AG04450 (cell line): ENCODE results near the gene KLKB1. TPM values are rescaled to one million over a fixed set of nuclear protein-coding genes. Genes with fewer than 3 reads are reported as not detected.

Experiments used
- CTCF ChIA-PET: fragments of 300-600, 350-600 bp; formaldehyde crosslinking; extraction: SDS; loops from one replicate; lab custom pipeline; 2022; ENCODE audit warnings: antibody characterized with exemption, inconsistent platforms; lab: Charles Lee
- POLR2A ChIA-PET: fragments of 350-600 bp; formaldehyde crosslinking; extraction: SDS; loops from one replicate; lab custom pipeline; 2021; ENCODE audit warnings: antibody characterized with exemption, inconsistent platforms; lab: Yijun Ruan, JAX
- DNase-seq: peaks from one replicate; pipeline ENCODE4 v3.0.0-alpha.2; 2011; ENCODE audit warnings: low read depth, low spot score
- H3K27ac ChIP-seq: one replicate; pipeline ENCODE4 v1.5.1; 2012; ENCODE audit warnings: low read depth, low read length, control low read depth
- H3K27me3 ChIP-seq: one replicate; pipeline ENCODE4 v1.6.0; 2012; ENCODE audit warnings: low read length; ENCODE audit not compliant: control insufficient read depth, insufficient read depth
- H3K4me3 ChIP-seq: 2 replicates; pipeline ENCODE4 v1.5.1; 2011; ENCODE audit warnings: mild to moderate bottlenecking, low read depth, low read length, control low read depth
- H3K9me3 ChIP-seq: 2 replicates; pipeline ENCODE4 v1.5.1; 2012; ENCODE audit warnings: low read length; ENCODE audit not compliant: control insufficient read depth, insufficient read depth
- CTCF ChIP-seq: IDR thresholded peaks from 2 replicates; pipeline ENCODE4 v1.5.1; 2011; ENCODE audit warnings: low read depth, low read length, control low read depth, inconsistent platforms
- polyA plus RNA-seq: library from polyadenylated mRNA; depleted of rRNA; stranded (reverse); fragments of >200 nt; gene quantifications from 2 replicates; pipeline ENCODE4 v1.2.3, GENCODE V29; 2011

KLKB1 gene
- polyA plus RNA-seq, 1 experiment, result 0.11 TPM

- TF ChIP-seq CTCF, result no peak
- peaks cover 7% of the 10 kb centered on the region for H3K27me3 ChIP-seq
- no peak for DNase-seq
- POLR2A ChIA-PET, result no interaction called here
- H3K9me3 ChIP-seq, result no peaks in the 10 kb centered on the region; the same call in 1 of the 2 replicates
- H3K27ac ChIP-seq, result no peak overlapping the region
- CTCF ChIA-PET, result interaction anchor here (6.2 kb wide), 1 partner anchor 289 kb away, joined by 63 read pairs; no protein-coding TSS in a partner anchor
- H3K4me3 ChIP-seq, result no peak overlapping the region
These were observed 70.8 kb downstream of the KLKB1 start for GRCh38 chr4:186298031-186298647.

GRCh38 chr4:186299291-186299690, 72.0 kb downstream of the KLKB1 start:
- TF ChIP-seq CTCF, result no peak
- peaks cover 7% of the 10 kb centered on the region for H3K27me3 ChIP-seq
- no peak overlapping the region for H3K27ac ChIP-seq
- POLR2A ChIA-PET, result no interaction called here
- DNase-seq, result no peak
- CTCF ChIA-PET, result interaction anchor here (6.2 kb wide), 1 partner anchor 288 kb away, joined by 63 read pairs; no protein-coding TSS in a partner anchor
- no peak overlapping the region for H3K4me3 ChIP-seq
- no peaks in the 10 kb centered on the region; the same call in 1 of the 2 replicates for H3K9me3 ChIP-seq

GRCh38 chr4:186300659-186301390, 73.5 kb downstream of the KLKB1 start:
- TF ChIP-seq CTCF, result no peak
- ChIA-PET POLR2A (no interaction called here), CTCF (interaction anchor here (0.6 kb wide), 1 partner anchor 10 kb away, joined by 3 read pairs; no protein-coding TSS in a partner anchor)
- H3K27me3 ChIP-seq, result peaks cover 7% of the 10 kb centered on the region
- no peak overlapping the region for H3K4me3 ChIP-seq
- H3K27ac ChIP-seq, result no peak overlapping the region
- H3K9me3 ChIP-seq, result no peaks in the 10 kb centered on the region; the same call in 1 of the 2 replicates
- DNase-seq, result no peak

- Histone ChIP-seq H3K27ac (no peak overlapping the region), H3K4me3 (no peak overlapping the region), H3K9me3 (no peaks in the 10 kb centered on the region), H3K27me3 (no peaks in the 10 kb centered on the region)
- no peak for DNase-seq
- POLR2A ChIA-PET, result no interaction called here
- CTCF ChIA-PET, result no interaction called here
- no peak for TF ChIP-seq CTCF
These were observed 76.9 kb downstream of the KLKB1 start for GRCh38 chr4:186304216-186304615.

- CTCF ChIA-PET, result no interaction called here
- Histone ChIP-seq H3K9me3 (no peaks in the 10 kb centered on the region), H3K27me3 (no peaks in the 10 kb centered on the region), H3K4me3 (no peak overlapping the region), H3K27ac (no peak overlapping the region)
- POLR2A ChIA-PET, result no interaction called here
- no peak for TF ChIP-seq CTCF
- no peak for DNase-seq
These were observed 77.7 kb downstream of the KLKB1 start for GRCh38 chr4:186304866-186305505.
